ENCODE results near the gene CYB5D1.

Gene CYB5D1

GRCh38 chr17:7884581-7885366 lies 27.0 kb downstream of the CYB5D1 start:
- TF ChIP-seq CTCF (IDR thresholded peaks at IDR 0.05; ENCODE audit: low read depth, low read length, missing control alignments) = no peak
- peak overlapping the region; percentile 93 for H3K4me3 ChIP-seq (ENCODE audit: low read depth, low read length)
- no peak for DNase-seq (ENCODE audit: low read depth)

- TF ChIP-seq CTCF (IDR thresholded peaks at IDR 0.05; ENCODE audit: low read depth, low read length, missing control alignments) = no peak
- no peak for DNase-seq (ENCODE audit: low read depth)
- peak overlapping the region; percentile 93 for H3K4me3 ChIP-seq (ENCODE audit: low read depth, low read length)
Measured at GRCh38 chr17:7885367-7886226, 27.8 kb downstream of the CYB5D1 start.

GRCh38 chr17:7886227-7887037 lies 28.6 kb downstream of the CYB5D1 start:
- peak; percentile 17 for TF ChIP-seq CTCF (IDR thresholded peaks at IDR 0.05; ENCODE audit: low read depth, low read length, missing control alignments)
- DNase-seq (ENCODE audit: low read depth) = no peak
- H3K4me3 ChIP-seq (ENCODE audit: low read depth, low read length) = peak overlapping the region; percentile 93

- no peak for DNase-seq (ENCODE audit: low read depth)
- no peak for TF ChIP-seq CTCF (IDR thresholded peaks at IDR 0.05; ENCODE audit: low read depth, low read length, missing control alignments)
- peak overlapping the region; percentile 93 for H3K4me3 ChIP-seq (ENCODE audit: low read depth, low read length)
Measured at GRCh38 chr17:7887038-7887481, 29.3 kb downstream of the CYB5D1 start.

DNA sequence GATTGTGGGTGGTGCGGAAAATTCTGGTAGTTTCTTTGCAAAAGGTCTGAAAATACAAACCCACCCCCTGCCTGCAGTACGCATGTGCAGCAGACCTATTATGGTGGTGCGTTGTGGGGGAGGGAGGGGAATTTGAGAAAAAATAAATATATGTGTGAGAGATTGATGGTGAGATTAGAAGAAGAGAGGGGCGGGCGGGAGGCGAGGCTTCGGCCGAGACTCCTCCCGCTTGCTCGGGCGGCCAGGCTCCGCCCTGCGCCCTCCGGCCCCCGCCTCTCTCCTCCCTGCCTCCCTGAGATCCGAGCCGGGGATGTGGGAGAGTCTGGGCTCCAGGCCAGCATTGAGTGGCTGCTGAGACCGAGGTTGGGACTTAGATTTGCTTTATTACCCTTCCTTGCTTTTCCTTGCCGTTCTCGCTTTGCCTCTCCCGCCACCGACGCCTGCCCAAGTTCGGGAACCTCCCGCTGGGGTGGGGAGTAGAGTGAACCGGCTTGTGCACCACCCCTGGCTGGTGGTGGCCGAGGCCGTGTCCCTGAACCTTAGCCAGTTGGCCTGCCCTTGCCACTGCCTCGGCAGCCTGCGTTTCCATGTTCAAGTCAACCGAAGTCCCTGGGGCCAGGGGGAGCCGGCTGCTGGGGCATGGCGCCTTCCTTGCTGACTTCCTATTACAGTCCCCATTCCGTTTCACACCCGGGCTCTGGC lies 29.8 kb downstream of the CYB5D1 start:
- H3K4me3 ChIP-seq (ENCODE audit: low read depth, low read length) = peak overlapping the region; percentile 93
- no peak for TF ChIP-seq CTCF (IDR thresholded peaks at IDR 0.05; ENCODE audit: low read depth, low read length, missing control alignments)

More for the DNA sequence above, 29.8 kb downstream of the CYB5D1 start:
- DNase-seq (ENCODE audit: low read depth) = no peak

Data from GM12864 (cell line).